K562 (cell line): ENCODE data around the gene LIN9. TPM values are rescaled to one million over a fixed set of nuclear protein-coding genes. Genes with fewer than 3 reads are reported as not detected.

Experiments used
- ADNP ChIP-seq: fragments of 200-800 bp; sonication (Bioruptor generic); IDR thresholded peaks from 2 replicates; pipeline ENCODE4 v1.6.1; 2016; ENCODE audit warnings: missing genetic modification characterization, missing compliant biosample characterization
- CCAR2 ChIP-seq: fragments of 200-400 bp; formaldehyde crosslinking; IDR thresholded peaks from 2 replicates; pipeline ENCODE4 v1.6.1; 2017; ENCODE audit warnings: mild to moderate bottlenecking, low read depth, low read length
- CREBBP ChIP-seq: IDR thresholded peaks from one replicate; pipeline ENCODE4 v1.6.1; 2012; ENCODE audit warnings: low read depth, mild to moderate bottlenecking, control low read depth, inconsistent platforms, low read length
- CTBP1 ChIP-seq: fragments of 450-650 bp; IDR thresholded peaks from 2 replicates; pipeline ENCODE4 v1.6.1; 2016; ENCODE audit warnings: borderline replicate concordance
- E2F3 ChIP-seq: fragments of 250-450 bp; sonication (Bioruptor Pico); IDR thresholded peaks from 2 replicates; pipeline ENCODE4 v1.4.0; 2020; ENCODE audit warnings: mild to moderate bottlenecking
- ETV6 ChIP-seq, 3 experiments: fragments of 150-350 bp in 1 of 3; sonication (generic) in 1 of 3; formaldehyde crosslinking in 1 of 3; IDR thresholded peaks; 2 replicates each; pipeline versions ENCODE4 v1.6.1 to v1.8.0; 2014 to 2022; ENCODE audit warnings: borderline replicate concordance in 2 of 3, low read depth in 2 of 3, antibody characterized with exemption in 1 of 3, low read length in 1 of 3, mild to moderate bottlenecking in 1 of 3, missing genetic modification reagents in 1 of 3
- ILK ChIP-seq: fragments of 450-650 bp; IDR thresholded peaks from 2 replicates; pipeline ENCODE4 v1.6.1; 2016; ENCODE audit warnings: missing genetic modification characterization, low read depth, mild to moderate bottlenecking, missing compliant biosample characterization, moderate library complexity, borderline replicate concordance
- MAX ChIP-seq: sonication (generic); formaldehyde crosslinking; IDR thresholded peaks from 2 replicates; pipeline ENCODE4 v1.9.0; 2022; ENCODE audit warnings: mild to moderate bottlenecking, missing genetic modification reagents
- NR2F6 ChIP-seq: fragments of 450-650 bp; formaldehyde crosslinking; IDR thresholded peaks from 2 replicates; pipeline ENCODE4 v1.4.0; 2020; ENCODE audit warnings: mild to moderate bottlenecking
- OTX1 ChIP-seq: fragments of 450-650 bp; formaldehyde crosslinking; IDR thresholded peaks from 2 replicates; pipeline ENCODE4 v1.4.0; 2022; ENCODE audit warnings: mild to moderate bottlenecking
- PRPF4 ChIP-seq: fragments of 200-400 bp; formaldehyde crosslinking; IDR thresholded peaks from one replicate; pipeline ENCODE4 v1.6.1; 2017; ENCODE audit warnings: low read length, low read depth, mild to moderate bottlenecking; ENCODE audit not compliant: insufficient read depth, poor library complexity, severe bottlenecking
- PTRF ChIP-seq: fragments of 450-650 bp; IDR thresholded peaks from 2 replicates; pipeline ENCODE4 v1.6.1; 2016; ENCODE audit warnings: mild to moderate bottlenecking, missing genetic modification characterization, missing compliant biosample characterization
- RBM25 ChIP-seq: fragments of 200-400 bp; formaldehyde crosslinking; IDR thresholded peaks from 2 replicates; pipeline ENCODE4 v1.6.1; 2018; ENCODE audit warnings: low read length, low read depth, moderate library complexity; ENCODE audit not compliant: severe bottlenecking
- SREBF1 ChIP-seq: fragments of 150-350 bp; IDR thresholded peaks from 2 replicates; pipeline ENCODE4 v1.6.1; 2014; ENCODE audit warnings: antibody characterized with exemption, low read depth, low read length, borderline replicate concordance
- TAF7 ChIP-seq: fragments of 450-650 bp; IDR thresholded peaks from 2 replicates; pipeline ENCODE4 v1.6.1; 2016; ENCODE audit warnings: missing genetic modification characterization, missing compliant biosample characterization
- U2AF1 ChIP-seq: fragments of 200-400 bp; formaldehyde crosslinking; optimal IDR thresholded peaks from 2 replicates; pipeline ENCODE3; 2017; ENCODE audit warnings: mild to moderate bottlenecking, low read depth, low read length, moderate library complexity
- ZBTB7A ChIP-seq: IDR thresholded peaks from 2 replicates; pipeline ENCODE4 v1.6.1; 2011; ENCODE audit warnings: low read depth, mild to moderate bottlenecking, low read length, moderate library complexity, borderline replicate concordance; ENCODE audit not compliant: control insufficient read depth
- ZNF282 ChIP-seq: sonication (generic); formaldehyde crosslinking; IDR thresholded peaks from 2 replicates; pipeline ENCODE4 v1.8.1; 2023; ENCODE audit warnings: missing genetic modification reagents
- ZNF551 ChIP-seq: fragments of 250-450 bp; sonication (Bioruptor Pico); IDR thresholded peaks from 2 replicates; pipeline ENCODE4 v1.5.0; 2021; ENCODE audit warnings: mild to moderate bottlenecking, moderate library complexity
- polyA plus RNA-seq, 8 experiments: library from polyadenylated mRNA; depleted of rRNA in 4 of 8; stranded (reverse) in 5 of 8; unstranded in 3 of 8; fragments of >200 nt; fragmentation: Nextera tagmentation in 2 of 8; fragmentation: Illumina TruSeq in 1 of 8; extraction: Ambion mirVana in 2 of 8; extraction: Trizol in 1 of 8; gene quantifications; 2 replicates each; pipeline versions ENCODE4 v1.2.1 to v1.2.3, GENCODE V29; 2011 to 2014; ENCODE audit warnings: inconsistent platforms in 1 of 8, missing spikeins in 1 of 8
- total RNA-seq, 7 experiments: library from RNA; depleted of rRNA in 6 of 7; stranded (reverse); fragments of >200 nt in 6 of 7; fragmentation: Illumina TruSeq in 2 of 7; extraction: Trizol in 2 of 7; gene quantifications; 2 replicates each; pipeline versions ENCODE4 v1.2.1 to v1.2.3, GENCODE V29; 2011 to 2021; ENCODE audit warnings: low replicate concordance in 1 of 7
- TF ChIP-seq, protein P1 (sequence below): fragments of 450-650 bp; formaldehyde crosslinking; IDR thresholded peaks from 2 replicates; pipeline ENCODE4 v1.4.0; 2022; ENCODE audit warnings: mild to moderate bottlenecking, moderate library complexity
- TF ChIP-seq, protein P2 (sequence below): fragments of 250-450 bp; sonication (Bioruptor Pico); IDR thresholded peaks from 2 replicates; pipeline ENCODE4 v1.8.0; 2021; ENCODE audit warnings: mild to moderate bottlenecking, moderate library complexity
- TF ChIP-seq, protein P3 (sequence below): sonication (generic); formaldehyde crosslinking; IDR thresholded peaks from 2 replicates; pipeline ENCODE4 v1.8.1; 2022; ENCODE audit warnings: missing genetic modification reagents
- TF ChIP-seq, protein P4 (sequence below): fragments of 250-450 bp; sonication (Bioruptor Pico); IDR thresholded peaks from 2 replicates; pipeline ENCODE4 v1.9.0; 2021; ENCODE audit warnings: mild to moderate bottlenecking

Gene LIN9
- total and polyA plus RNA-seq, 9 of the 15 experiments (the other 6 are each of a cell fraction or from before 2014, with no cell fraction given), result 18.8 to 33.0 (median 25.5) TPM

- TF ChIP-seq, protein P1, sequence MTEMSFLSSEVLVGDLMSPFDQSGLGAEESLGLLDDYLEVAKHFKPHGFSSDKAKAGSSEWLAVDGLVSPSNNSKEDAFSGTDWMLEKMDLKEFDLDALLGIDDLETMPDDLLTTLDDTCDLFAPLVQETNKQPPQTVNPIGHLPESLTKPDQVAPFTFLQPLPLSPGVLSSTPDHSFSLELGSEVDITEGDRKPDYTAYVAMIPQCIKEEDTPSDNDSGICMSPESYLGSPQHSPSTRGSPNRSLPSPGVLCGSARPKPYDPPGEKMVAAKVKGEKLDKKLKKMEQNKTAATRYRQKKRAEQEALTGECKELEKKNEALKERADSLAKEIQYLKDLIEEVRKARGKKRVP, result no peak
- TF ChIP-seq NR2F6 (CRISPR knock-in tag), result no peak
- TF ChIP-seq ZNF282 (CRISPR knock-in tag), result no peak
- TF ChIP-seq, protein P2, sequence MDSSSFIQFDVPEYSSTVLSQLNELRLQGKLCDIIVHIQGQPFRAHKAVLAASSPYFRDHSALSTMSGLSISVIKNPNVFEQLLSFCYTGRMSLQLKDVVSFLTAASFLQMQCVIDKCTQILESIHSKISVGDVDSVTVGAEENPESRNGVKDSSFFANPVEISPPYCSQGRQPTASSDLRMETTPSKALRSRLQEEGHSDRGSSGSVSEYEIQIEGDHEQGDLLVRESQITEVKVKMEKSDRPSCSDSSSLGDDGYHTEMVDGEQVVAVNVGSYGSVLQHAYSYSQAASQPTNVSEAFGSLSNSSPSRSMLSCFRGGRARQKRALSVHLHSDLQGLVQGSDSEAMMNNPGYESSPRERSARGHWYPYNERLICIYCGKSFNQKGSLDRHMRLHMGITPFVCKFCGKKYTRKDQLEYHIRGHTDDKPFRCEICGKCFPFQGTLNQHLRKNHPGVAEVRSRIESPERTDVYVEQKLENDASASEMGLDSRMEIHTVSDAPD (CRISPR knock-in tag), result no peak
- TF ChIP-seq CTBP1, result peak; percentile 65; the same call in 1 of the 2 replicates
- TF ChIP-seq, protein P3, sequence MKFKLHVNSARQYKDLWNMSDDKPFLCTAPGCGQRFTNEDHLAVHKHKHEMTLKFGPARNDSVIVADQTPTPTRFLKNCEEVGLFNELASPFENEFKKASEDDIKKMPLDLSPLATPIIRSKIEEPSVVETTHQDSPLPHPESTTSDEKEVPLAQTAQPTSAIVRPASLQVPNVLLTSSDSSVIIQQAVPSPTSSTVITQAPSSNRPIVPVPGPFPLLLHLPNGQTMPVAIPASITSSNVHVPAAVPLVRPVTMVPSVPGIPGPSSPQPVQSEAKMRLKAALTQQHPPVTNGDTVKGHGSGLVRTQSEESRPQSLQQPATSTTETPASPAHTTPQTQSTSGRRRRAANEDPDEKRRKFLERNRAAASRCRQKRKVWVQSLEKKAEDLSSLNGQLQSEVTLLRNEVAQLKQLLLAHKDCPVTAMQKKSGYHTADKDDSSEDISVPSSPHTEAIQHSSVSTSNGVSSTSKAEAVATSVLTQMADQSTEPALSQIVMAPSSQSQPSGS (CRISPR knock-in tag), result no peak
- TF ChIP-seq ADNP (tag), result no peak
- TF ChIP-seq U2AF1, result peak; percentile 70
- no peak for TF ChIP-seq ZNF551 (CRISPR knock-in tag)
- TF ChIP-seq RBM25, result no peak
- no peak for TF ChIP-seq ILK (tag)
- TF ChIP-seq ETV6 (IDR thresholded peaks at IDR 0.05; ENCODE audit: borderline replicate concordance in 1 of 2, low read depth in 2 of 2, low read length in 1 of 2), result 0 out of 4 replicates have a peak, but pooled peaks of 1 of the 2 experiments have one; percentile 22
- TF ChIP-seq ETV6 (CRISPR knock-in tag; IDR thresholded peaks at IDR 0.05; ENCODE audit: borderline replicate concordance), result no peak
- TF ChIP-seq, protein P4, sequence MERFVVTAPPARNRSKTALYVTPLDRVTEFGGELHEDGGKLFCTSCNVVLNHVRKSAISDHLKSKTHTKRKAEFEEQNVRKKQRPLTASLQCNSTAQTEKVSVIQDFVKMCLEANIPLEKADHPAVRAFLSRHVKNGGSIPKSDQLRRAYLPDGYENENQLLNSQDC (CRISPR knock-in tag), result peak; percentile 33; the same call in 1 of the 2 replicates
- no peak for TF ChIP-seq CCAR2
- TF ChIP-seq TAF7, result peak; percentile 97
- no peak for TF ChIP-seq MAX
- TF ChIP-seq OTX1 (CRISPR knock-in tag), result 0 out of 2 replicates have a peak, but pooled peaks have one; percentile 53
- peak; percentile 58 for TF ChIP-seq PRPF4
- no peak for TF ChIP-seq CREBBP
- TF ChIP-seq ZBTB7A, result peak; percentile 82; the same call in 1 of the 2 replicates
- peak; percentile 74 for TF ChIP-seq E2F3 (CRISPR knock-in tag)
- no peak for TF ChIP-seq SREBF1
- TF ChIP-seq PTRF (tag), result no peak
Observed at GRCh38 chr1:226308723-226309397, at the start of gene LIN9 (continued).
